HG03060 (cell line): Measurements from ENCODE around the gene JAKMIP3.

Source experiments
- ATAC-seq: cut with Tn5 transposase; IDR thresholded peaks from one replicate; pipeline ENCODE4 v1.9.1; 2021; ENCODE audit warnings: low read depth, moderate number of reproducible peaks; ENCODE audit not compliant: unreplicated experiment

Gene JAKMIP3

GRCh38 chr10:132043861-132044695 is 21.7 kb upstream of the JAKMIP3 start:
- ATAC-seq, result no peak

- ATAC-seq, result no peak
Observed at GRCh38 chr10:132044803-132045202, 20.9 kb upstream of the JAKMIP3 start.

- no peak for ATAC-seq
Observed at GRCh38 chr10:132045324-132045723, 20.4 kb upstream of the JAKMIP3 start.

GRCh38 chr10:132047575-132048293 is 18.0 kb upstream of the JAKMIP3 start:
- ATAC-seq, result no peak

GRCh38 chr10:132048294-132048667 is 17.5 kb upstream of the JAKMIP3 start:
- ATAC-seq, result no peak

GRCh38 chr10:132050191-132050590 is 15.6 kb upstream of the JAKMIP3 start:
- ATAC-seq, result no peak

- no peak for ATAC-seq
Observed at GRCh38 chr10:132052124-132052523, 13.6 kb upstream of the JAKMIP3 start.

GRCh38 chr10:132054564-132054963 is 11.2 kb upstream of the JAKMIP3 start:
- no peak for ATAC-seq

- ATAC-seq, result no peak
Observed at GRCh38 chr10:132055616-132056015, 10.1 kb upstream of the JAKMIP3 start.

- ATAC-seq, result no peak
Observed at GRCh38 chr10:132056663-132057062, 9.1 kb upstream of the JAKMIP3 start.

- ATAC-seq, result no peak
Observed at GRCh38 chr10:132057191-132057681, 8.5 kb upstream of the JAKMIP3 start.

- no peak for ATAC-seq
Observed at GRCh38 chr10:132058111-132058745, 7.5 kb upstream of the JAKMIP3 start.

- ATAC-seq, result no peak
Observed at GRCh38 chr10:132058793-132059759, 6.7 kb upstream of the JAKMIP3 start.

GRCh38 chr10:132059760-132060508 is 5.8 kb upstream of the JAKMIP3 start:
- no peak for ATAC-seq

GRCh38 chr10:132061030-132061429 is 4.7 kb upstream of the JAKMIP3 start:
- ATAC-seq, result no peak

- no peak for ATAC-seq
Observed at GRCh38 chr10:132061465-132061864, 4.3 kb upstream of the JAKMIP3 start.

- ATAC-seq, result no peak
Observed at GRCh38 chr10:132062116-132062515, 3.6 kb upstream of the JAKMIP3 start.

- ATAC-seq, result no peak
Observed at GRCh38 chr10:132062641-132063390, 2.9 kb upstream of the JAKMIP3 start.

- no peak for ATAC-seq
Observed at GRCh38 chr10:132063432-132063831, 2.3 kb upstream of the JAKMIP3 start.
